Progenitor cell of endocrine pancreas (in vitro differentiated cells): ENCODE results near the gene SERPINE3. TPM values are rescaled to one million over a fixed set of nuclear protein-coding genes. Genes with fewer than 3 reads are reported as not detected.

Experiments
- DNase-seq: peaks from one replicate; pipeline ENCODE4 v3.0.0; 2021; ENCODE audit warnings: low spot score; ENCODE audit not compliant: unreplicated experiment
- H3K27ac Mint-ChIP-seq: 2 replicates; pipeline ENCODE4 v1.8.0; 2021; ENCODE audit warnings: mild to moderate bottlenecking, moderate library complexity, mixed read lengths
- H3K27me3 Mint-ChIP-seq: 2 replicates; pipeline ENCODE4 v1.8.0; 2021; ENCODE audit warnings: mixed read lengths
- H3K36me3 Mint-ChIP-seq: 2 replicates; pipeline ENCODE4 v1.8.0; 2022; ENCODE audit warnings: mixed read lengths; ENCODE audit not compliant: insufficient read depth
- H3K4me1 Mint-ChIP-seq: 2 replicates; pipeline ENCODE4 v1.8.0; 2021; ENCODE audit warnings: low read depth, mixed read lengths
- H3K4me3 Mint-ChIP-seq: 2 replicates; pipeline ENCODE4 v1.8.0; 2021; ENCODE audit warnings: low read depth, mild to moderate bottlenecking, moderate library complexity, mixed read lengths
- H3K9me3 Mint-ChIP-seq: 2 replicates; pipeline ENCODE4 v1.8.0; 2021; ENCODE audit warnings: low read depth, mixed read lengths
- total RNA-seq: library from RNA; stranded (reverse); gene quantifications from 2 replicates; pipeline ENCODE4 v1.2.1, GENCODE V29; 2021
- TF ChIP-seq, protein P1 (sequence below): fragments of 200-600 bp; sonication (generic); IDR thresholded peaks from one replicate; pipeline ENCODE4 v1.5.0; 2021; ENCODE audit warnings: antibody characterized with exemption, mild to moderate bottlenecking; ENCODE audit not compliant: unreplicated experiment

SERPINE3 gene
- total RNA-seq, 1 donor from 2014 or later, result not detected

- no peak overlapping the region for H3K4me3 Mint-ChIP-seq
- no peak for DNase-seq
- H3K27ac Mint-ChIP-seq, result no peak overlapping the region
- H3K4me1 Mint-ChIP-seq, result peaks cover 12% of the 10 kb centered on the region
- peaks cover 4% of the 10 kb centered on the region for H3K36me3 Mint-ChIP-seq
- no peaks in the 10 kb centered on the region for H3K9me3 Mint-ChIP-seq
- H3K27me3 Mint-ChIP-seq, result no peaks in the 10 kb centered on the region
- TF ChIP-seq, protein P1, sequence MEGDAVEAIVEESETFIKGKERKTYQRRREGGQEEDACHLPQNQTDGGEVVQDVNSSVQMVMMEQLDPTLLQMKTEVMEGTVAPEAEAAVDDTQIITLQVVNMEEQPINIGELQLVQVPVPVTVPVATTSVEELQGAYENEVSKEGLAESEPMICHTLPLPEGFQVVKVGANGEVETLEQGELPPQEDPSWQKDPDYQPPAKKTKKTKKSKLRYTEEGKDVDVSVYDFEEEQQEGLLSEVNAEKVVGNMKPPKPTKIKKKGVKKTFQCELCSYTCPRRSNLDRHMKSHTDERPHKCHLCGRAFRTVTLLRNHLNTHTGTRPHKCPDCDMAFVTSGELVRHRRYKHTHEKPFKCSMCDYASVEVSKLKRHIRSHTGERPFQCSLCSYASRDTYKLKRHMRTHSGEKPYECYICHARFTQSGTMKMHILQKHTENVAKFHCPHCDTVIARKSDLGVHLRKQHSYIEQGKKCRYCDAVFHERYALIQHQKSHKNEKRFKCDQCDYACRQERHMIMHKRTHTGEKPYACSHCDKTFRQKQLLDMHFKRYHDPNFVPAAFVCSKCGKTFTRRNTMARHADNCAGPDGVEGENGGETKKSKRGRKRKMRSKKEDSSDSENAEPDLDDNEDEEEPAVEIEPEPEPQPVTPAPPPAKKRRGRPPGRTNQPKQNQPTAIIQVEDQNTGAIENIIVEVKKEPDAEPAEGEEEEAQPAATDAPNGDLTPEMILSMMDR, result no peak
Observed at GRCh38 chr13:51357928-51358595, 18.6 kb downstream of the SERPINE3 start.

- Mint-ChIP-seq H3K4me1 (peaks cover 12% of the 10 kb centered on the region), H3K27me3 (no peaks in the 10 kb centered on the region), H3K36me3 (peaks cover 6% of the 10 kb centered on the region), H3K9me3 (no peaks in the 10 kb centered on the region), H3K4me3 (no peak overlapping the region), H3K27ac (no peak overlapping the region)
- TF ChIP-seq, protein P1, result no peak
- no peak for DNase-seq
Observed at GRCh38 chr13:51359352-51359751, 19.9 kb downstream of the SERPINE3 start.

DNA sequence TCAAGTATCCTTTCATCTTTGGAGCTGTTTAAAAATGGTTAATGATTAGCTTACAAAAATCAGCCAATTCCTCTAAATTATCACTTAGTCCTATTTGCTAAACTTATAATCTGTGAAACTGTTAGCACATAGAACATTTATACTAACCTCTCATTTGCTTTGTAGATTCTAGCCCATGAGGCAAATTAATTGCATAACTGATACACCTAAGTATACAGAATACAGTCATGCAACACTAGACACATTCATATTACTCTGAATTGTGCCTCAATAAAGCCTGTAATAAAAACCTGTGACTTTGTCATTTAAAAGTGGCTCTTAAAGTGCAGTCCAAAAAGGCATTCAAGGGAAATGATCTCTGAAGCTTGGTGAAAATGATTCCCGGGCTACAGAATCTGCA is 21.0 kb downstream of the SERPINE3 start:
- DNase-seq, result no peak
- Mint-ChIP-seq H3K27ac (no peak overlapping the region), H3K36me3 (peaks cover 6% of the 10 kb centered on the region), H3K4me1 (peaks cover 5% of the 10 kb centered on the region), H3K27me3 (no peaks in the 10 kb centered on the region), H3K4me3 (no peak overlapping the region), H3K9me3 (no peaks in the 10 kb centered on the region)
- TF ChIP-seq, protein P1, result no peak

GRCh38 chr13:51361106-51361505 is 21.6 kb downstream of the SERPINE3 start:
- peaks cover 7% of the 10 kb centered on the region for H3K36me3 Mint-ChIP-seq
- H3K9me3 Mint-ChIP-seq, result no peaks in the 10 kb centered on the region
- H3K27ac Mint-ChIP-seq, result no peak overlapping the region

GRCh38 chr13:51363625-51364024 is 24.1 kb downstream of the SERPINE3 start:
- Mint-ChIP-seq H3K27ac (no peak overlapping the region), H3K4me1 (peaks cover 5% of the 10 kb centered on the region), H3K9me3 (no peaks in the 10 kb centered on the region), H3K4me3 (no peak overlapping the region), H3K27me3 (no peaks in the 10 kb centered on the region), H3K36me3 (peaks cover 9% of the 10 kb centered on the region)
- TF ChIP-seq, protein P1, result no peak
- no peak for DNase-seq

More at GRCh38 chr13:51361106-51361505, 21.6 kb downstream of the SERPINE3 start:
- no peaks in the 10 kb centered on the region for H3K27me3 Mint-ChIP-seq
- H3K4me3 Mint-ChIP-seq, result no peak overlapping the region
- H3K4me1 Mint-ChIP-seq, result peaks cover 5% of the 10 kb centered on the region
- TF ChIP-seq, protein P1, result no peak
- DNase-seq, result no peak
